NOMO-1 treated with dmso at 0.1 percent for 144 hours (cell line): ENCODE results near the gene CAPN11.

ENCODE experiments used
- DNase-seq: peaks from one replicate; lab custom pipeline; 2025; ENCODE audit not compliant: unreplicated experiment; lab: John Stamatoyannopoulos, UW

The CAPN11 gene

GRCh38 chr6:44152533-44152932 lies 6.1 kb upstream of the CAPN11 start:
- no peak for DNase-seq

GRCh38 chr6:44154067-44154466 lies 4.6 kb upstream of the CAPN11 start:
- DNase-seq, result no peak

- no peak for DNase-seq
Observed at GRCh38 chr6:44156494-44157151, 2.0 kb upstream of the CAPN11 start.

GRCh38 chr6:44157152-44157521 lies 1.5 kb upstream of the CAPN11 start:
- no peak for DNase-seq

GRCh38 chr6:44161997-44162338 lies 3.3 kb downstream of the CAPN11 start:
- DNase-seq, result no peak

GRCh38 chr6:44162876-44163625 lies 4.4 kb downstream of the CAPN11 start:
- no peak for DNase-seq

- no peak for DNase-seq
Observed at GRCh38 chr6:44166116-44166515, 7.5 kb downstream of the CAPN11 start.

GRCh38 chr6:44166591-44167184 lies 8.1 kb downstream of the CAPN11 start:
- DNase-seq, result no peak

GRCh38 chr6:44167567-44167966 lies 8.9 kb downstream of the CAPN11 start:
- no peak for DNase-seq

- DNase-seq, result no peak
Observed at GRCh38 chr6:44169154-44169553, 10.5 kb downstream of the CAPN11 start.

GRCh38 chr6:44169886-44170570 lies 11.4 kb downstream of the CAPN11 start:
- no peak for DNase-seq

GRCh38 chr6:44171899-44172546 lies 13.4 kb downstream of the CAPN11 start:
- DNase-seq, result no peak

- peak; percentile 47 for DNase-seq
Observed at GRCh38 chr6:44172731-44173500, 14.3 kb downstream of the CAPN11 start.

GRCh38 chr6:44176130-44176761 lies 17.6 kb downstream of the CAPN11 start:
- DNase-seq, result no peak

GRCh38 chr6:44176762-44177509 lies 18.3 kb downstream of the CAPN11 start:
- DNase-seq, result no peak

- DNase-seq, result no peak
Observed at GRCh38 chr6:44177691-44178423, 19.2 kb downstream of the CAPN11 start.

GRCh38 chr6:44178424-44179071 lies 19.9 kb downstream of the CAPN11 start:
- DNase-seq, result no peak

- no peak for DNase-seq
Observed at GRCh38 chr6:44179072-44179536, 20.5 kb downstream of the CAPN11 start.
